Urinary bladder (tissue), 4 donors: ENCODE measurements around the gene ANAPC2. TPM values are rescaled to one million over a fixed set of nuclear protein-coding genes. Genes with fewer than 3 reads are reported as not detected.

ENCODE experiments used
- DNase-seq: peaks from one replicate; pipeline ENCODE4 v3.0.0-alpha.2; 2015; ENCODE audit errors: extremely low spot score
- H3K27ac ChIP-seq: one replicate; pipeline ENCODE4 v1.5.1; 2013; ENCODE audit warnings: low read depth, mild to moderate bottlenecking, moderate library complexity
- H3K36me3 ChIP-seq: one replicate; pipeline ENCODE4 v1.6.1; 2013; ENCODE audit warnings: mild to moderate bottlenecking, moderate library complexity; ENCODE audit not compliant: insufficient read depth
- H3K4me1 ChIP-seq: one replicate; pipeline ENCODE4 v1.6.1; 2013; ENCODE audit warnings: mild to moderate bottlenecking, moderate library complexity; ENCODE audit not compliant: insufficient read depth
- H3K4me3 ChIP-seq: one replicate; pipeline ENCODE4 v1.5.1; 2013; ENCODE audit warnings: low read depth, low read length
- WGBS: extraction: QIAGEN DNeasy Blood & Tissue Kit; methylation state at CpG from one replicate; pipeline ENCODE4 v1.1.7; 2013; 5-methylcytosine and 5-hydroxymethylcytosine counted together
- polyA plus RNA-seq: library from polyadenylated mRNA; stranded (reverse); fragments of 200-250 nt; gene quantifications from one replicate; pipeline ENCODE4 v1.2.3, GENCODE V29; 2013
- total RNA-seq: library from RNA; depleted of rRNA; stranded (reverse); fragments of >200 nt; gene quantifications from one replicate; pipeline ENCODE4 v1.2.3, GENCODE V29; 2014
- donor health status: healthy with polysubstance abuse.
- donor health status: healthy.

Gene ANAPC2
- total and polyA plus RNA-seq, 2 donors = 18.6 to 40.3 TPM

- Histone ChIP-seq H3K27ac (no peak within 1 kb of the TSS), H3K4me1 (no peaks in the 10 kb centered on the region)
Measured at GRCh38 chr9:137230705-137231371, 42.5 kb upstream of the ANAPC2 start, which contains the start of gene SLC34A3. Gene SLC34A3 (plus strand): TSS chr9:137230901. CDS start chr9:137231703, 802 bp downstream.

GRCh38 chr9:137229903-137230704 lies 41.7 kb upstream of the ANAPC2 start:
- no peak for DNase-seq
- Histone ChIP-seq H3K36me3 (no peaks in the 10 kb centered on the region), H3K27ac (no peak overlapping the region), H3K4me3 (no peak overlapping the region), H3K4me1 (no peaks in the 10 kb centered on the region)
- WGBS = 60% methylated on average over 31 of the region's 31 CpGs

More at GRCh38 chr9:137230705-137231371, 42.5 kb upstream of the ANAPC2 start, which contains the start of gene SLC34A3:
- H3K36me3 ChIP-seq = no peaks in the 10 kb centered on the region
- no peak for DNase-seq
- H3K4me3 ChIP-seq = no peak within 1 kb of the TSS
- WGBS = 60% methylated on average over 14 of the region's 14 CpGs

GRCh38 chr9:137228968-137229896 lies 40.9 kb upstream of the ANAPC2 start:
- no peak for DNase-seq
- Histone ChIP-seq H3K27ac (no peak overlapping the region), H3K4me1 (no peaks in the 10 kb centered on the region), H3K36me3 (no peaks in the 10 kb centered on the region), H3K4me3 (no peak overlapping the region)
- WGBS = 57% methylated on average over 27 of the region's 27 CpGs

- no peak for DNase-seq
- no peaks in the 10 kb centered on the region for H3K36me3 ChIP-seq
- 71% methylated on average over 29 of the region's 29 CpGs for WGBS
Measured at GRCh38 chr9:137228506-137228967, 40.2 kb upstream of the ANAPC2 start.

GRCh38 chr9:137227853-137228505 lies 39.6 kb upstream of the ANAPC2 start:
- peaks cover 2% of the 10 kb centered on the region for H3K4me1 ChIP-seq
- no peak overlapping the region for H3K4me3 ChIP-seq
- WGBS = 36% methylated on average over 18 of the region's 18 CpGs
- no peaks in the 10 kb centered on the region for H3K36me3 ChIP-seq
- H3K27ac ChIP-seq = no peak overlapping the region
- DNase-seq = no peak

More at GRCh38 chr9:137228506-137228967, 40.2 kb upstream of the ANAPC2 start:
- no peak overlapping the region for H3K27ac ChIP-seq
- H3K4me3 ChIP-seq = no peak overlapping the region
- peaks cover 2% of the 10 kb centered on the region for H3K4me1 ChIP-seq

GRCh38 chr9:137227054-137227852 lies 38.9 kb upstream of the ANAPC2 start, which contains the start of gene RNF224:
Gene RNF224 (plus strand): TSS chr9:137227502. CDS start chr9:137228336, 834 bp downstream.
- DNase-seq = no peak
- Histone ChIP-seq H3K36me3 (no peaks in the 10 kb centered on the region), H3K4me3 (no peak within 1 kb of the TSS), H3K27ac (no peak within 1 kb of the TSS), H3K4me1 (peaks cover 2% of the 10 kb centered on the region)
- WGBS = 35% methylated on average over 25 of the region's 25 CpGs

GRCh38 chr9:137226338-137227053 lies 38.1 kb upstream of the ANAPC2 start:
- Histone ChIP-seq H3K4me3 (no peak overlapping the region), H3K27ac (no peak overlapping the region), H3K4me1 (peaks cover 2% of the 10 kb centered on the region), H3K36me3 (no peaks in the 10 kb centered on the region)
- no peak for DNase-seq
- 66% methylated on average over 18 of the region's 18 CpGs for WGBS

- no peak overlapping the region for H3K27ac ChIP-seq
- H3K4me3 ChIP-seq = no peak overlapping the region
- DNase-seq = no peak
- peaks cover 2% of the 10 kb centered on the region for H3K4me1 ChIP-seq
- H3K36me3 ChIP-seq = no peaks in the 10 kb centered on the region
- 78% methylated on average over 21 of the region's 21 CpGs for WGBS
Measured at GRCh38 chr9:137225699-137226331, 37.5 kb upstream of the ANAPC2 start.

- Histone ChIP-seq H3K36me3 (no peaks in the 10 kb centered on the region), H3K4me1 (peaks cover 2% of the 10 kb centered on the region), H3K4me3 (no peak within 1 kb of the TSS), H3K27ac (no peak within 1 kb of the TSS)
- DNase-seq = no peak
- 51% methylated on average over 23 of the region's 23 CpGs for WGBS
Measured at GRCh38 chr9:137224830-137225694, 36.7 kb upstream of the ANAPC2 start, which contains the start of gene CYSRT1. Gene CYSRT1 (plus strand): TSS chr9:137225174. CDS start chr9:137225622, 448 bp downstream.

- Histone ChIP-seq H3K27ac (peak overlapping the region; percentile 93), H3K4me3 (peak overlapping the region; percentile 49), H3K4me1 (peaks cover 2% of the 10 kb centered on the region), H3K36me3 (no peaks in the 10 kb centered on the region)
- 1% methylated on average over 63 of the region's 63 CpGs for WGBS
- peak; percentile 95 for DNase-seq
Measured at GRCh38 chr9:137223078-137223970, 35.0 kb upstream of the ANAPC2 start.
